Neural crest cell (in vitro differentiated cells): ENCODE results near the gene ETV3. TPM values are rescaled to one million over a fixed set of nuclear protein-coding genes. Genes with fewer than 3 reads are reported as not detected.
A peak's percentile ranks its signal among the peaks of the same experiment; 100 is the strongest.

Experiments used
- DNase-seq: peaks from one replicate; pipeline ENCODE4 v3.0.0; 2021; ENCODE audit warnings: low read depth, mixed read lengths, low spot score
- H3K27ac Mint-ChIP-seq: one replicate; pipeline ENCODE4 v1.8.0; 2021; ENCODE audit warnings: mild to moderate bottlenecking, mixed read lengths; ENCODE audit not compliant: unreplicated experiment
- H3K27me3 Mint-ChIP-seq: 2 replicates; pipeline ENCODE4 v1.8.0; 2021; ENCODE audit warnings: low read depth, mild to moderate bottlenecking, mixed read lengths
- H3K36me3 Mint-ChIP-seq: 2 replicates; pipeline ENCODE4 v1.8.0; 2021; ENCODE audit warnings: low read depth, mild to moderate bottlenecking, mixed read lengths
- H3K4me1 Mint-ChIP-seq: 2 replicates; pipeline ENCODE4 v1.8.0; 2021; ENCODE audit warnings: mixed read lengths
- H3K4me3 Mint-ChIP-seq: one replicate; pipeline ENCODE4 v1.8.0; 2021; ENCODE audit warnings: mild to moderate bottlenecking, mixed read lengths
- H3K9me3 Mint-ChIP-seq: 2 replicates; pipeline ENCODE4 v1.8.0; 2021; ENCODE audit warnings: mixed read lengths
- CTCF ChIP-seq: fragments of 200-600 bp; sonication (generic); conservative IDR thresholded peaks from 2 replicates; pipeline ENCODE4 v1.5.0; 2021; ENCODE audit warnings: antibody characterized with exemption, mild to moderate bottlenecking
- total RNA-seq: library from RNA; stranded (reverse); gene quantifications from 2 replicates; pipeline ENCODE4 v1.2.1, GENCODE V29; 2021

ETV3 gene
- total RNA-seq, 1 donor from 2014 or later: 29.7 TPM

GRCh38 chr1:157156058-157156541 lies 17.9 kb upstream of the ETV3 start:
- Mint-ChIP-seq H3K27me3 (no peaks in the 10 kb centered on the region), H3K9me3 (no peaks in the 10 kb centered on the region)
- peak; percentile 89 for DNase-seq

GRCh38 chr1:157155658-157156057 lies 17.5 kb upstream of the ETV3 start:
- Mint-ChIP-seq H3K27me3 (no peaks in the 10 kb centered on the region), H3K4me3 (peak overlapping the region; percentile 80), H3K27ac (no peak overlapping the region), H3K36me3 (no peaks in the 10 kb centered on the region), H3K4me1 (peaks cover 34% of the 10 kb centered on the region), H3K9me3 (no peaks in the 10 kb centered on the region)
- no peak for DNase-seq
- TF ChIP-seq CTCF: no peak

More at GRCh38 chr1:157156058-157156541, 17.9 kb upstream of the ETV3 start:
- Mint-ChIP-seq H3K27ac (no peak overlapping the region), H3K4me3 (peak overlapping the region; percentile 80), H3K4me1 (peaks cover 34% of the 10 kb centered on the region), H3K36me3 (no peaks in the 10 kb centered on the region)
- peak; percentile 99 for TF ChIP-seq CTCF

GRCh38 chr1:157154940-157155514 lies 16.8 kb upstream of the ETV3 start:
- TF ChIP-seq CTCF: no peak
- no peaks in the 10 kb centered on the region for H3K36me3 Mint-ChIP-seq
- H3K27ac Mint-ChIP-seq: no peak overlapping the region
- no peak overlapping the region for H3K4me3 Mint-ChIP-seq
- peaks cover 34% of the 10 kb centered on the region for H3K4me1 Mint-ChIP-seq
- H3K27me3 Mint-ChIP-seq: no peaks in the 10 kb centered on the region
- no peak for DNase-seq
- no peaks in the 10 kb centered on the region for H3K9me3 Mint-ChIP-seq

- no peak for DNase-seq
- H3K4me3 Mint-ChIP-seq: no peak overlapping the region
- H3K4me1 Mint-ChIP-seq: peaks cover 34% of the 10 kb centered on the region
- no peaks in the 10 kb centered on the region for H3K27me3 Mint-ChIP-seq
- TF ChIP-seq CTCF: no peak
- no peaks in the 10 kb centered on the region for H3K36me3 Mint-ChIP-seq
- no peaks in the 10 kb centered on the region for H3K9me3 Mint-ChIP-seq
- H3K27ac Mint-ChIP-seq: no peak overlapping the region
Measured at GRCh38 chr1:157154291-157154690, 16.1 kb upstream of the ETV3 start.

GRCh38 chr1:157153746-157154145 lies 15.6 kb upstream of the ETV3 start:
- Mint-ChIP-seq H3K27ac (peak overlapping the region; percentile 85), H3K4me1 (peaks cover 28% of the 10 kb centered on the region), H3K9me3 (no peaks in the 10 kb centered on the region), H3K4me3 (no peak overlapping the region), H3K36me3 (no peaks in the 10 kb centered on the region), H3K27me3 (no peaks in the 10 kb centered on the region)
- DNase-seq: no peak
- no peak for TF ChIP-seq CTCF
